CD4-positive, alpha-beta T cell (primary cell): ENCODE results near the gene ARL4D. TPM values are rescaled to one million over a fixed set of nuclear protein-coding genes. Genes with fewer than 3 reads are reported as not detected.
A peak's percentile ranks its signal among the peaks of the same experiment; 100 is the strongest.

Source experiments
- ATAC-seq: fragments of 200-7000 bp; cut with Tn5 transposase; one replicate; pipeline ENCODE4 v1.10.0; 2022; ENCODE audit warnings: mild to moderate bottlenecking; ENCODE audit not compliant: poor library complexity
- CTCF ChIA-PET: fragments of 350-600 bp; sonication (Branson Sonifier 250); formaldehyde crosslinking; loops from one replicate; lab custom pipeline; 2021; ENCODE audit warnings: antibody characterized with exemption, inconsistent platforms; lab: Charles Lee
- POLR2A ChIA-PET: fragments of 350-600 bp; sonication (Branson Sonifier 250); formaldehyde crosslinking; loops from one replicate; lab custom pipeline; 2021; ENCODE audit warnings: antibody characterized with exemption, inconsistent platforms; lab: Charles Lee
- DNase-seq, 14 experiments: peaks; one replicate each; pipeline ENCODE4 v3.0.0-alpha.2; 2013 to 2020; ENCODE audit warnings: mixed read lengths in 2 of 14
- H3K27ac ChIP-seq, 2 donors: one replicate each; pipeline versions ENCODE4 v1.5.1 to v1.7.0; 2013; ENCODE audit warnings: low read length in 2 of 2, low read depth in 1 of 2, mild to moderate bottlenecking in 1 of 2
- H3K27me3 ChIP-seq, 2 experiments: 1 replicate in 1 of 2; 2 replicates in 1 of 2; pipeline versions ENCODE4 v1.6.1 to v1.7.0; 2013; ENCODE audit warnings: low read length in 2 of 2, control low read depth in 1 of 2, mild to moderate bottlenecking in 1 of 2, moderate library complexity in 1 of 2; ENCODE audit not compliant: insufficient read depth in 2 of 2, control insufficient read depth in 1 of 2
- H3K36me3 ChIP-seq: one replicate; pipeline ENCODE4 v1.6.1; 2013; ENCODE audit warnings: low read length, control low read depth; ENCODE audit not compliant: insufficient read depth
- H3K4me1 ChIP-seq: one replicate; pipeline ENCODE4 v1.6.1; 2013; ENCODE audit warnings: low read length, control low read depth; ENCODE audit not compliant: insufficient read depth
- H3K4me3 ChIP-seq: one replicate; pipeline ENCODE4 v1.5.1; 2013; ENCODE audit warnings: mild to moderate bottlenecking, low read length, moderate library complexity
- H3K9me3 ChIP-seq, 2 experiments: 1 replicate in 1 of 2; 2 replicates in 1 of 2; pipeline versions ENCODE4 v1.6.1 to v1.7.0; 2013; ENCODE audit warnings: low read length in 2 of 2, mild to moderate bottlenecking in 2 of 2, control low read depth in 1 of 2, moderate library complexity in 1 of 2; ENCODE audit not compliant: control insufficient read depth in 1 of 2, insufficient read depth in 1 of 2
- H3K27ac Mint-ChIP-seq: one replicate; pipeline ENCODE4 v1.8.0; 2020; ENCODE audit warnings: mixed read lengths
- H3K27me3 Mint-ChIP-seq: one replicate; pipeline ENCODE4 v1.8.0; 2021; ENCODE audit warnings: mixed read lengths
- H3K36me3 Mint-ChIP-seq: one replicate; pipeline ENCODE4 v1.8.0; 2021; ENCODE audit warnings: low read depth, mixed read lengths
- H3K4me1 Mint-ChIP-seq: one replicate; pipeline ENCODE4 v1.8.0; 2021; ENCODE audit warnings: low read depth, mixed read lengths
- H3K4me3 Mint-ChIP-seq: one replicate; pipeline ENCODE4 v1.8.0; 2020; ENCODE audit warnings: mild to moderate bottlenecking, mixed read lengths
- H3K9me3 Mint-ChIP-seq: one replicate; pipeline ENCODE4 v1.8.0; 2020; ENCODE audit warnings: mixed read lengths
- CTCF ChIP-seq: fragments of 200-600 bp; IDR thresholded peaks from one replicate; pipeline ENCODE4 v1.8.0; 2022; ENCODE audit warnings: antibody characterized with exemption, mild to moderate bottlenecking
- intact Hi-C, 2 experiments: fragments of 100-400 bp; cut with DNase I in 1 of 2; cut with micrococcal nuclease in 1 of 2; formaldehyde crosslinking; loops; one replicate each; pipeline versions ENCODE4 v1.15.1 to v1.9.0; 2023 to 2025; cut with DNase I, micrococcal nuclease
- total RNA-seq, 174 experiments: library from RNA in 2 of 174; stranded (reverse) in 2 of 174; gene quantifications; one replicate each; pipeline ENCODE4 v1.2.3 and lab custom pipeline; 2021 to 2026

ARL4D gene
- total RNA-seq, 2 experiments from 2014 or later: 2.4 to 2.9 TPM

GRCh38 chr17:43366891-43367736, 31.7 kb upstream of the ARL4D start:
- Histone ChIP-seq H3K27me3 (no peaks in the 10 kb centered on the region), H3K9me3 (no peaks in the 10 kb centered on the region), H3K4me1 (peaks cover 40% of the 10 kb centered on the region), H3K27ac (peak overlapping the region; percentile 86 to 97), H3K4me3 (peak overlapping the region; percentile 83), H3K36me3 (no peaks in the 10 kb centered on the region)
- Mint-ChIP-seq H3K36me3 (peaks cover 5% of the 10 kb centered on the region), H3K27me3 (no peaks in the 10 kb centered on the region), H3K9me3 (no peaks in the 10 kb centered on the region), H3K4me1 (peaks cover 41% of the 10 kb centered on the region), H3K4me3 (peak overlapping the region; percentile 95), H3K27ac (peak overlapping the region; percentile 98)
- no peak for ATAC-seq
- DNase-seq: peak in 2 of 14 experiments; percentile 15 to 48
- ChIA-PET POLR2A (interaction anchor here (0.7 to 6.8 kb wide), 34 partner anchors 7 to 986 kb away, joined by 3 to 445 read pairs (median 7); partner anchors contain the start of genes ARL4D, BECN1, BRCA1 and COA3), CTCF (interaction anchor here (2.5 to 3.3 kb wide), 2 partner anchors 21 to 116 kb away, joined by 17 to 25 read pairs; partner anchors contain the start of gene DHX8)
- no peak for TF ChIP-seq CTCF
- intact Hi-C loops: loop anchor here in 1 of 2 experiments (10.0 kb wide), 1 partner anchor 542 kb away; the partner anchor contains the start of gene BECN1

GRCh38 chr17:43367737-43368242, 31.0 kb upstream of the ARL4D start:
- intact Hi-C loops: loop anchor here (1.0 to 10.0 kb wide), 4 partner anchors 21 to 543 kb away; partner anchors contain the start of gene BECN1 (in 1 of the 2)
- H3K27ac Mint-ChIP-seq: peak overlapping the region; percentile 98
- peak overlapping the region; percentile 86 to 97 for H3K27ac ChIP-seq
- H3K9me3 ChIP-seq: no peaks in the 10 kb centered on the region
- peaks cover 48% of the 10 kb centered on the region for H3K4me1 Mint-ChIP-seq
- peaks cover 5% of the 10 kb centered on the region for H3K36me3 Mint-ChIP-seq
- H3K4me1 ChIP-seq: peaks cover 38% of the 10 kb centered on the region
- peak overlapping the region; percentile 95 for H3K4me3 Mint-ChIP-seq
- no peaks in the 10 kb centered on the region for H3K9me3 Mint-ChIP-seq
- no peaks in the 10 kb centered on the region for H3K36me3 ChIP-seq
- ATAC-seq: peak; percentile 47
- no peaks in the 10 kb centered on the region for H3K27me3 Mint-ChIP-seq
- peak in 2 of 14 experiments; percentile 70 to 88 for DNase-seq
- ChIA-PET POLR2A (interaction anchor here (0.5 to 6.8 kb wide), 48 partner anchors 8 to 1449 kb away, joined by 3 to 445 read pairs (median 5); partner anchors contain the start of genes ACLY, ARL4D, BECN1 and BRCA1), CTCF (interaction anchor here (0.8 to 3.3 kb wide), 5 partner anchors 20 to 370 kb away, joined by 3 to 25 read pairs (median 10); partner anchors contain the start of genes DHX8 and RPL27)
- H3K4me3 ChIP-seq: peak overlapping the region; percentile 83
- H3K27me3 ChIP-seq: no peaks in the 10 kb centered on the region
- no peak for TF ChIP-seq CTCF
